PC-9 (cell line): ENCODE results near the gene RAP2B. TPM values are rescaled to one million over a fixed set of nuclear protein-coding genes. Genes with fewer than 3 reads are reported as not detected.
"Not testable (repeated sequence)": the region's sequence is repeated elsewhere in the genome, so short reads cannot be mapped to it uniquely, and the experiment has no call there.

Experiments
- BruUV-seq: library from RNA; stranded (reverse); fragments of 400-500 nt; replicated peaks from 2 replicates; lab custom pipeline; 2021; lab: Mats Ljungman, UMichigan
- CTCF ChIA-PET: fragments of 300-600 bp; sonication (Branson Sonifier 250); formaldehyde crosslinking; loops from one replicate; lab custom pipeline; 2022; ENCODE audit warnings: antibody characterized with exemption; lab: Charles Lee
- POLR2A ChIA-PET: fragments of 300-600 bp; sonication (Branson Sonifier 250); formaldehyde crosslinking; loops from one replicate; lab custom pipeline; 2022; ENCODE audit warnings: antibody characterized with exemption; ENCODE audit not compliant: unreplicated experiment; lab: Charles Lee
- DNase-seq, 2 experiments: peaks; one replicate each; pipeline versions ENCODE4 v3.0.0 to v3.0.0-alpha.2; 2015 to 2022; ENCODE audit warnings: mixed read lengths in 1 of 2
- H2AFZ ChIP-seq: fragments of 200-600 bp; sonication (generic); 2 replicates; pipeline ENCODE4 v1.8.1; 2017; ENCODE audit warnings: antibody characterized with exemption
- H3F3A ChIP-seq: fragments of 200-600 bp; sonication (generic); 2 replicates; pipeline ENCODE4 v1.8.1; 2017; ENCODE audit warnings: antibody characterized with exemption, mild to moderate bottlenecking, low read depth; ENCODE audit not compliant: insufficient read depth
- H3K27ac ChIP-seq: fragments of 200-600 bp; sonication (generic); 2 replicates; pipeline ENCODE4 v1.6.1; 2016; ENCODE audit warnings: mixed run types
- H3K27me3 ChIP-seq: fragments of 200-600 bp; sonication (generic); 2 replicates; pipeline ENCODE4 v1.6.1; 2016; ENCODE audit warnings: low read depth, mixed run types; ENCODE audit not compliant: insufficient read depth
- H3K36me3 ChIP-seq: fragments of 200-600 bp; sonication (generic); 2 replicates; pipeline ENCODE4 v1.6.1; 2016; ENCODE audit warnings: low read depth, mixed run types
- H3K4me1 ChIP-seq: fragments of 200-600 bp; sonication (generic); replicated peaks from 2 replicates; pipeline ENCODE4 v1.6.1; 2016; ENCODE audit warnings: mixed run types; ENCODE audit not compliant: insufficient read depth
- H3K4me2 ChIP-seq: fragments of 200-600 bp; sonication (generic); 2 replicates; pipeline ENCODE4 v1.6.1; 2017; ENCODE audit warnings: mixed run types
- H3K4me3 ChIP-seq: fragments of 200-600 bp; sonication (generic); 2 replicates; pipeline ENCODE4 v1.6.1; 2016; ENCODE audit warnings: mixed run types
- H3K79me2 ChIP-seq: fragments of 200-600 bp; sonication (generic); 2 replicates; pipeline ENCODE4 v1.6.1; 2017; ENCODE audit warnings: low read depth, mixed run types
- H3K9me2 ChIP-seq: fragments of 200-600 bp; sonication (generic); 2 replicates; pipeline ENCODE4 v1.8.1; 2017; ENCODE audit warnings: mild to moderate bottlenecking; ENCODE audit not compliant: insufficient read depth
- H3K9me3 ChIP-seq: fragments of 200-600 bp; sonication (generic); 2 replicates; pipeline ENCODE4 v1.8.1; 2016; ENCODE audit warnings: low read depth; ENCODE audit not compliant: insufficient read depth
- H4K20me1 ChIP-seq: fragments of 200-600 bp; sonication (generic); 2 replicates; pipeline ENCODE4 v1.8.1; 2017; ENCODE audit not compliant: insufficient read depth
- EZH2 ChIP-seq: fragments of 200-600 bp; sonication (generic); IDR thresholded peaks from 2 replicates; pipeline ENCODE4 v1.8.0; 2017; ENCODE audit warnings: antibody characterized with exemption, low read depth
- intact Hi-C: fragments of 100-400 bp; cut with micrococcal nuclease; formaldehyde crosslinking; loops from one replicate; pipeline ENCODE4 v1.10.0; 2022; ENCODE audit not compliant: unreplicated experiment
- total RNA-seq: library from RNA; stranded (reverse); gene quantifications from 2 replicates; pipeline ENCODE4 v1.2.3, GENCODE V29; 2021
- TF ChIP-seq, protein P1 (sequence below): fragments of 200-600 bp; sonication (generic); conservative IDR thresholded peaks from 2 replicates; pipeline ENCODE4 v1.6.1; 2017; ENCODE audit warnings: mixed run types, antibody characterized with exemption, mild to moderate bottlenecking, moderate library complexity

Gene RAP2B
- total RNA-seq, 1 experiment from 2014 or later, result 31.1 TPM

DNA sequence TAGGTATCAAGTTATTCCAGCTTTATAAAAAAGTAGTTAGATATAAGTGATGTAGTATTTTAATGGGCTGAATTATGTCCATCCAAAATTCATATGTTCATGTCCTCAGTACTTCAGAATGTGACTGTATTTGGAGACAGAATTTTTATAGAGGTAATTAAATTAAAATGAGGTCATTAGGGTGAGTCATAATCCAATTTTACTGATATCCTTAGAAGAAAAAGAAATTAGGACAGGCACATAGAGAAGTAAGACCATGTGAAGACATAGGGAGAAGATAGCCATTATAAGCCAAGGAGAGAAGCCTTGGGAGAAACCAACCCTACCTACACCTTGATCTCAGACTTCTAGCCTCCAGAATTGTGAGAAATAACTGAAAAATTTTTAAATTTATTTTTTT lies 30.3 kb downstream of the RAP2B start:
- H3F3A ChIP-seq, result no peaks in the 10 kb centered on the region; the same call in 1 of the 2 replicates
- CTCF ChIA-PET, result no interaction called here

DNA sequence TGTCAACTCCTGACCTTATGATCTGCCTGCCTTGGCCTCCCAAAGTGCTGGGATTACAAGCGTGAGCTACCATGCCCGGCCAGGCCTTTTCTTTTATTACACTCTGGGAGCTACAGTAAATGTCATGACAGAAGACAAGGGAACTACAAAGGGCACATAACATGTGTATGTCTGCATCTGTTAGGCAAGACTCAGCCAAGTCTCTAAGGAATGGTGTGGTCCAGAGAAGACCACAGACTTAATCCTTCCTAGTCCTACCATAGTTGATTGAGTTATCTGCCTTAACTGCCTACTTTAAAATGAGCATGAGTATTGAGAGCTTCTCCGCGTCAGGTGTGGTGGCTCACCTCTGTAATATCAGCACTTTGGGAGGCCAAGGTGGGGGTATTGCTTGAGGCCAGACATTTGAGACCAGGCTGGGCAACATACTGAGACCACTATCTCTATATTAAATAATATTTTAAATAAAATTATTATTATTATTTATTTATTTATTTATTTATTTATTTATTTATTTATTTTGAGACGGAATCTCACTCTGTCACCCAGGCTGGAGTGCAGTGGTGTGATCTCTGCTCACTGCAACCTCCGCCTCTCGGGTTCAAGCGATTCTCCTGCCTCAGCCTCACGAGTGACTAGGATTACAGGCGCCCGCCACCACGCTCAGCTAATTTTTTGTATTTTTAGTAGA lies 31.9 kb downstream of the RAP2B start:
- H3K4me3 ChIP-seq, H3K4me1 ChIP-seq, H3K4me2 ChIP-seq, BruUV-seq, H3K27ac ChIP-seq, H3K79me2 ChIP-seq, H2AFZ ChIP-seq, H4K20me1 ChIP-seq, H3K9me3 ChIP-seq, intact Hi-C loops, DNase-seq, H3K9me2 ChIP-seq, H3K36me3 ChIP-seq, H3K27me3 ChIP-seq, H3F3A ChIP-seq, CTCF ChIA-PET: not testable (repeated sequence)
- POLR2A ChIA-PET, result interaction anchor here (0.5 kb wide), 1 partner anchor 345 kb away, joined by 6 read pairs; no protein-coding TSS in a partner anchor

More for the DNA sequence above, 30.3 kb downstream of the RAP2B start:
- Histone ChIP-seq H3K27me3 (no peaks in the 10 kb centered on the region), H3K79me2 (no peaks in the 10 kb centered on the region), H3K4me2 (no peak overlapping the region), H3K9me2 (no peaks in the 10 kb centered on the region; the same call in 1 of the 2 replicates), H3K4me3 (no peak overlapping the region), H3K36me3 (no peaks in the 10 kb centered on the region), H3K4me1 (no peaks in the 10 kb centered on the region), H3K27ac (no peak overlapping the region), H3K9me3 (no peaks in the 10 kb centered on the region), H4K20me1 (no peaks in the 10 kb centered on the region), H2AFZ (no peak overlapping the region)
- TF ChIP-seq, protein P1, sequence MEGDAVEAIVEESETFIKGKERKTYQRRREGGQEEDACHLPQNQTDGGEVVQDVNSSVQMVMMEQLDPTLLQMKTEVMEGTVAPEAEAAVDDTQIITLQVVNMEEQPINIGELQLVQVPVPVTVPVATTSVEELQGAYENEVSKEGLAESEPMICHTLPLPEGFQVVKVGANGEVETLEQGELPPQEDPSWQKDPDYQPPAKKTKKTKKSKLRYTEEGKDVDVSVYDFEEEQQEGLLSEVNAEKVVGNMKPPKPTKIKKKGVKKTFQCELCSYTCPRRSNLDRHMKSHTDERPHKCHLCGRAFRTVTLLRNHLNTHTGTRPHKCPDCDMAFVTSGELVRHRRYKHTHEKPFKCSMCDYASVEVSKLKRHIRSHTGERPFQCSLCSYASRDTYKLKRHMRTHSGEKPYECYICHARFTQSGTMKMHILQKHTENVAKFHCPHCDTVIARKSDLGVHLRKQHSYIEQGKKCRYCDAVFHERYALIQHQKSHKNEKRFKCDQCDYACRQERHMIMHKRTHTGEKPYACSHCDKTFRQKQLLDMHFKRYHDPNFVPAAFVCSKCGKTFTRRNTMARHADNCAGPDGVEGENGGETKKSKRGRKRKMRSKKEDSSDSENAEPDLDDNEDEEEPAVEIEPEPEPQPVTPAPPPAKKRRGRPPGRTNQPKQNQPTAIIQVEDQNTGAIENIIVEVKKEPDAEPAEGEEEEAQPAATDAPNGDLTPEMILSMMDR, result no peak
- no peak for TF ChIP-seq EZH2
- no TSS peak for BruUV-seq
- DNase-seq, result no peak
- POLR2A ChIA-PET, result interaction anchor here (0.8 kb wide), 1 partner anchor 20 kb away, joined by 5 read pairs; no protein-coding TSS in a partner anchor
- intact Hi-C loops, result no loop called here

DNA sequence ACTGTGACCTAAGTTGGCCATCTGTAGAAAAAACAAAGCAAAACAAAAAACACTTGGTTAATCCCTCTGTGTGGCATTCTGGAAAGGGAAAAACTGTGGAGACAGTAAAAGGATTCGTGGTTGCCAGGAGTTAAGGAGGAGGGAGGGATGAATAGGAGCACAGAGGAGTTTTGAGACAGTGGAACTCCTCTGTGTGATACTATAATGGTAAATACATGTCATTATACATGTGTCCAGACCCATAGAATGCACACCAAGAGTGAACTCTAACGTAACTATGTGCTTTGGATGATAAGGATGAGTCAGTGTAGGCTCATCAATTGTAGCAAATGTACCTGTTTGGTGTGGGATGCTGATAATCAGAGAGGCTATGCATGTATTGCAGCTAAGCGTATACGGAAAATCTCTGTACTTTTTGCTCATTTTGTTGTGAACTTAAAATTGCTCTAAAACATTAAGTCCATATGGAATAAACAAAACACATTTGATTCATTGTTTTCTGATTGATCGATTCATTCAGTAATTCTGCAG lies 33.4 kb downstream of the RAP2B start:
- no peak overlapping the region for H2AFZ ChIP-seq
- intact Hi-C loops, result no loop called here
- no peak overlapping the region for H3K4me2 ChIP-seq
- no peaks in the 10 kb centered on the region for H3K36me3 ChIP-seq
- DNase-seq, result no peak
- no peaks in the 10 kb centered on the region for H3F3A ChIP-seq
- H3K27me3 ChIP-seq, result no peaks in the 10 kb centered on the region
- H3K79me2 ChIP-seq, result no peaks in the 10 kb centered on the region
- POLR2A ChIA-PET, result no interaction called here
- no peak overlapping the region for H3K27ac ChIP-seq
- no peaks in the 10 kb centered on the region for H3K9me3 ChIP-seq
- no peaks in the 10 kb centered on the region for H4K20me1 ChIP-seq
- H3K4me1 ChIP-seq, result no peaks in the 10 kb centered on the region
- CTCF ChIA-PET, result no interaction called here
- BruUV-seq, result no TSS peak
- H3K4me3 ChIP-seq, result no peak overlapping the region
- no peak for TF ChIP-seq EZH2
- TF ChIP-seq, protein P1, result no peak
- H3K9me2 ChIP-seq, result no peaks in the 10 kb centered on the region
